Upper lobe of right lung (tissue), 1 donor: Measurements from ENCODE around the gene POU5F2. TPM values are rescaled to one million over a fixed set of nuclear protein-coding genes. Genes with fewer than 3 reads are reported as not detected.

Experiments used
- ATAC-seq: fragments of 200-7000 bp; cut with Tn5 transposase; one replicate; pipeline ENCODE4 v1.9.1; 2020; ENCODE audit warnings: mild to moderate bottlenecking, moderate library complexity
- DNase-seq: peaks from one replicate; pipeline ENCODE4 v3.0.0-alpha.2; 2020
- H3K27ac ChIP-seq: fragments of 200-600 bp; one replicate; pipeline ENCODE4 v1.8.0; 2022
- H3K27me3 ChIP-seq: fragments of 200-600 bp; one replicate; pipeline ENCODE4 v1.8.0; 2022; ENCODE audit warnings: mild to moderate bottlenecking
- H3K36me3 ChIP-seq: fragments of 200-600 bp; one replicate; pipeline ENCODE4 v1.8.0; 2022
- H3K4me1 ChIP-seq: fragments of 200-600 bp; one replicate; pipeline ENCODE4 v1.8.0; 2022
- H3K4me3 ChIP-seq: fragments of 200-600 bp; one replicate; pipeline ENCODE4 v1.8.0; 2022; ENCODE audit warnings: mild to moderate bottlenecking
- H3K9me3 ChIP-seq: fragments of 200-600 bp; one replicate; pipeline ENCODE4 v1.8.0; 2022
- CTCF ChIP-seq: fragments of 200-600 bp; IDR thresholded peaks from one replicate; pipeline ENCODE4 v1.8.0; 2022; ENCODE audit warnings: antibody characterized with exemption
- intact Hi-C: fragments of 100-400 bp; cut with DNase I; formaldehyde crosslinking; loops from one replicate; pipeline ENCODE4 v1.11.0; 2022
- total RNA-seq: library from RNA; stranded (reverse); fragmentation: NEBNext Ultra II Directional; extraction: Animal tissue kit (Norgen Biotek cat#: 25700); gene quantifications from one replicate; pipeline ENCODE4 v1.2.1, GENCODE V29; 2021
- donor health status: DM: no; HTN: yes; CAD: no; lungs with severe emphysema.

POU5F2 gene
- total RNA-seq, 1 donor from 2014 or later: 1.6 TPM

- Histone ChIP-seq H3K27me3 (no peaks in the 10 kb centered on the region), H3K4me1 (no peaks in the 10 kb centered on the region), H3K4me3 (no peak overlapping the region), H3K9me3 (no peaks in the 10 kb centered on the region), H3K27ac (no peak overlapping the region), H3K36me3 (no peaks in the 10 kb centered on the region)
- DNase-seq (no peak), ATAC-seq (no peak)
- no peak for TF ChIP-seq CTCF
- intact Hi-C loops: no loop called here
Observed at GRCh38 chr5:93716453-93716852, 24.9 kb downstream of the POU5F2 start.

DNA sequence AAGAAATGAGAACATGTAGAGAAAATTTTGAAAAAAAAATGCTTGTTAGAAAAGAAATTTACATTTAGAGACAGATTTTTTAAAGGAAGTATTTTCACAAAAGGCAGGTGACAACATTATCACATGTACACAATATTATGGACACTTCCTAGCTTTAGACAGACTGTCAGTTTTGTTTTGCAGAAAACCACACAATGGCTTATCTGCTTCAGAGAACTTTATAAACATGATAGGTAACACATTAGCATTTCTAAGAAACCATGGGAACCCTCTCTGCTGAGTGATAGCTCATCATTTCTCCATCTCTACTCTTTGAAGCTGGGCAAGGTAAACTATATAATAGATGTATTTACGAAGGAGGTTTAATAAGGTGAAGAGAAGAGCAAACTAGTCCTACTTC is 25.6 kb downstream of the POU5F2 start:
- H3K9me3 ChIP-seq: no peaks in the 10 kb centered on the region
- H3K27ac ChIP-seq: no peak overlapping the region
- intact Hi-C loops: no loop called here
- no peak overlapping the region for H3K4me3 ChIP-seq
- no peaks in the 10 kb centered on the region for H3K4me1 ChIP-seq
- H3K27me3 ChIP-seq: no peaks in the 10 kb centered on the region
- no peak for DNase-seq
- TF ChIP-seq CTCF: no peak
- no peaks in the 10 kb centered on the region for H3K36me3 ChIP-seq
- ATAC-seq: no peak

- Histone ChIP-seq H3K4me1 (no peaks in the 10 kb centered on the region), H3K36me3 (no peaks in the 10 kb centered on the region), H3K9me3 (no peaks in the 10 kb centered on the region), H3K4me3 (no peak overlapping the region), H3K27me3 (no peaks in the 10 kb centered on the region), H3K27ac (no peak overlapping the region)
- DNase-seq (no peak), ATAC-seq (no peak)
- no peak for TF ChIP-seq CTCF
- intact Hi-C loops: no loop called here
Observed at GRCh38 chr5:93715327-93715726, 26.1 kb downstream of the POU5F2 start.

GRCh38 chr5:93708442-93708841 is 33.0 kb downstream of the POU5F2 start:
- intact Hi-C loops: no loop called here

GRCh38 chr5:93705896-93706295 is 35.5 kb downstream of the POU5F2 start:
- intact Hi-C loops: no loop called here
- H3K4me1 ChIP-seq: no peaks in the 10 kb centered on the region
- no peak for DNase-seq
- H3K36me3 ChIP-seq: no peaks in the 10 kb centered on the region
- H3K9me3 ChIP-seq: no peaks in the 10 kb centered on the region
- no peak overlapping the region for H3K27ac ChIP-seq
- H3K4me3 ChIP-seq: no peak overlapping the region
- TF ChIP-seq CTCF: no peak
- no peaks in the 10 kb centered on the region for H3K27me3 ChIP-seq
- ATAC-seq: no peak

More at GRCh38 chr5:93708442-93708841, 33.0 kb downstream of the POU5F2 start:
- Histone ChIP-seq H3K36me3 (no peaks in the 10 kb centered on the region), H3K9me3 (no peaks in the 10 kb centered on the region), H3K4me1 (no peaks in the 10 kb centered on the region), H3K27me3 (no peaks in the 10 kb centered on the region), H3K27ac (no peak overlapping the region), H3K4me3 (no peak overlapping the region)
- no peak for DNase-seq
- ATAC-seq: no peak
- TF ChIP-seq CTCF: no peak

- ATAC-seq: no peak
- Histone ChIP-seq H3K36me3 (no peaks in the 10 kb centered on the region), H3K4me3 (no peak overlapping the region), H3K4me1 (no peaks in the 10 kb centered on the region), H3K27me3 (no peaks in the 10 kb centered on the region), H3K9me3 (no peaks in the 10 kb centered on the region), H3K27ac (no peak overlapping the region)
- TF ChIP-seq CTCF: no peak
- DNase-seq: no peak
- intact Hi-C loops: no loop called here
Observed at GRCh38 chr5:93704996-93705395, 36.4 kb downstream of the POU5F2 start.
